ENCODE results near the gene ZNF76.

DNA sequence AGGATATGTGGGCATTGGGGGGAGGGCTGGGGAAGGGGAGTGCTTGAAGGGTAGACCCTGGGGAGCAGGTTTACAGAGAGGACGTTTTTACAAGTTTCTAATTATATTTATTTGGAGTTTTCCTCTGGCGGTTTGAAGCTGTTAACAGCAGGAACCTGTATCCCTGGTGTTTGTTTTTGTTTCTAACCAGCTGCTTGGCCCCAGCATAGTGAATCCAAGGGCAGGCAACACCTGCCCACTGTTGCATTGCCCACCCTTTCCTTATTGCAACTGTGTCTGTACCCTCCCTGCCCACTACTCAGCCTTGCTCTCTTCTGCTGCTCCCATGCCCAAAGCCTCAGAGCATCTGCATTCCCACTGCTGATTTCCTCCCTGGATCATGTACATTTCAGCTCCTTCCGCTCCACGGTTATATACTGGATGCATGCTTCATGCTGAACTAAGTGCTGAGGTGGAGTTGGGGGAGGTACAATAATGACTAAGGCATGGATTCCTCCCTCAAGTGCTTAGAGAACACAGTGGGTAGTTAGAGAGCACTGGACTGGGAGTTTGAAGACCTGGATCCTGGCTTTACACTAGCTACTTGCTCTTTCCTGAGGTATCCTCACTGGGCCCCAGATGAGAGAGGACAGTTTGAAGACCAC lies 39.7 kb upstream of the ZNF76 start:
- TF ChIP-seq POLR2A (IDR thresholded peaks at IDR 0.05; ENCODE audit: low read depth, low read length) = no peak
- no peak for TF ChIP-seq POLR2AphosphoS5 (IDR thresholded peaks at IDR 0.05; ENCODE audit: low read depth, low read length)

All from GM12892 (cell line).